Neural progenitor cell (in vitro differentiated cells): ENCODE measurements around the gene TXNDC17. TPM values are rescaled to one million over a fixed set of nuclear protein-coding genes. Genes with fewer than 3 reads are reported as not detected.

Source experiments
- DNase-seq: peaks from one replicate; pipeline ENCODE4 v3.0.0-alpha.2; 2016; ENCODE audit warnings: low spot score
- H2AFZ ChIP-seq: fragments of 200-600 bp; sonication (generic); replicated peaks from 2 replicates; pipeline ENCODE4 v1.6.1; 2016; ENCODE audit warnings: antibody characterized with exemption
- H3F3A ChIP-seq: fragments of 200-600 bp; sonication (generic); 2 replicates; pipeline ENCODE4 v1.6.1; 2016; ENCODE audit warnings: antibody characterized with exemption, low read depth
- H3K27ac ChIP-seq: fragments of 200-600 bp; sonication (generic); 2 replicates; pipeline ENCODE4 v1.5.1; 2016; ENCODE audit warnings: mild to moderate bottlenecking
- H3K27me3 ChIP-seq: fragments of 200-600 bp; sonication (generic); 2 replicates; pipeline ENCODE4 v1.6.1; 2016; ENCODE audit warnings: mild to moderate bottlenecking, moderate library complexity
- H3K36me3 ChIP-seq: fragments of 200-600 bp; sonication (generic); 2 replicates; pipeline ENCODE4 v1.5.1; 2016
- H3K4me1 ChIP-seq: fragments of 200-600 bp; sonication (generic); 2 replicates; pipeline ENCODE4 v1.6.1; 2016; ENCODE audit warnings: mixed run types
- H3K4me2 ChIP-seq: fragments of 200-600 bp; sonication (generic); 2 replicates; pipeline ENCODE4 v1.6.1; 2016
- H3K4me3 ChIP-seq: fragments of 200-600 bp; sonication (generic); 2 replicates; pipeline ENCODE4 v1.5.1; 2016
- H3K79me2 ChIP-seq: fragments of 200-600 bp; sonication (generic); 2 replicates; pipeline ENCODE4 v1.6.1; 2016; ENCODE audit warnings: low read depth
- H3K9ac ChIP-seq: fragments of 200-600 bp; sonication (generic); 2 replicates; pipeline ENCODE4 v1.6.1; 2016
- H3K9me3 ChIP-seq: fragments of 200-600 bp; sonication (generic); 2 replicates; pipeline ENCODE4 v1.5.1; 2016; ENCODE audit warnings: low read depth
- H4K20me1 ChIP-seq: fragments of 200-600 bp; sonication (generic); 2 replicates; pipeline ENCODE4 v1.6.1; 2016; ENCODE audit warnings: low read depth
- H3K27ac Mint-ChIP-seq: 3 replicates; pipeline ENCODE4 v1.8.0; 2021; ENCODE audit warnings: mixed read lengths
- H3K27me3 Mint-ChIP-seq: 2 replicates; pipeline ENCODE4 v1.8.0; 2022; ENCODE audit warnings: low read depth, mild to moderate bottlenecking, inconsistent platforms, moderate library complexity, mixed read lengths; ENCODE audit not compliant: insufficient read depth
- H3K36me3 Mint-ChIP-seq: 3 replicates; pipeline ENCODE4 v1.8.0; 2021; ENCODE audit warnings: mixed read lengths
- H3K4me1 Mint-ChIP-seq: 3 replicates; pipeline ENCODE4 v1.8.0; 2021; ENCODE audit warnings: mixed read lengths
- H3K4me3 Mint-ChIP-seq: 3 replicates; pipeline ENCODE4 v1.8.0; 2021; ENCODE audit warnings: mild to moderate bottlenecking, moderate library complexity, mixed read lengths
- H3K9me3 Mint-ChIP-seq: 3 replicates; pipeline ENCODE4 v1.8.0; 2020; ENCODE audit warnings: mixed read lengths
- CTCF ChIP-seq: fragments of 200-600 bp; sonication (generic); IDR thresholded peaks from 2 replicates; pipeline ENCODE4 v1.5.1; 2017; ENCODE audit warnings: antibody characterized with exemption, mild to moderate bottlenecking
- EZH2 ChIP-seq: fragments of 200-600 bp; sonication (generic); IDR thresholded peaks from 2 replicates; pipeline ENCODE4 v1.6.1; 2017; ENCODE audit warnings: antibody characterized with exemption, mild to moderate bottlenecking, moderate library complexity
- EZH2phosphoT487 ChIP-seq: fragments of 200-600 bp; sonication (generic); IDR thresholded peaks from 2 replicates; pipeline ENCODE4 v1.6.1; 2017; ENCODE audit warnings: antibody characterized with exemption
- total RNA-seq: library from RNA; depleted of rRNA; stranded (reverse); fragments of >200 nt; gene quantifications from 2 replicates; pipeline ENCODE4 v1.2.3, GENCODE V29; 2015; ENCODE audit warnings: low replicate concordance

Gene TXNDC17
- total RNA-seq, 1 donor from 2014 or later, result 175 TPM

- Histone ChIP-seq H4K20me1 (peaks cover 18% of the 10 kb centered on the region), H3K4me1 (peaks cover 11% of the 10 kb centered on the region), H3K9ac (peak overlapping the region; percentile 70), H3K4me2 (peak overlapping the region; percentile 95), H3K27ac (no peak overlapping the region), H3K4me3 (peak overlapping the region; percentile 75), H2AFZ (peak overlapping the region; percentile 78), H3K27me3 (no peaks in the 10 kb centered on the region), H3K9me3 (no peaks in the 10 kb centered on the region), H3F3A (peaks cover 37% of the 10 kb centered on the region), H3K79me2 (peaks cover 57% of the 10 kb centered on the region), H3K36me3 (peaks cover 8% of the 10 kb centered on the region)
- TF ChIP-seq EZH2phosphoT487, result peak; percentile 53
- no peak for TF ChIP-seq EZH2
- peak; percentile 72 for DNase-seq
- Mint-ChIP-seq H3K27ac (peak overlapping the region; percentile 90), H3K4me3 (peak overlapping the region; percentile 97), H3K36me3 (peaks cover 17% of the 10 kb centered on the region), H3K4me1 (peaks cover 27% of the 10 kb centered on the region), H3K27me3 (no peaks in the 10 kb centered on the region), H3K9me3 (no peaks in the 10 kb centered on the region)
These were observed 999 bp upstream of the TXNDC17 start for GRCh38 chr17:6639586-6640535.

- Histone ChIP-seq H3F3A (peaks cover 45% of the 10 kb centered on the region), H3K4me1 (peaks cover 11% of the 10 kb centered on the region), H4K20me1 (peaks cover 25% of the 10 kb centered on the region), H3K9ac (peak overlapping the region; percentile 16), H3K36me3 (peaks cover 8% of the 10 kb centered on the region), H2AFZ (peak overlapping the region; percentile 78), H3K27ac (peak overlapping the region; percentile 54), H3K79me2 (peaks cover 70% of the 10 kb centered on the region), H3K27me3 (no peaks in the 10 kb centered on the region), H3K4me2 (peak overlapping the region; percentile 95), H3K4me3 (peak overlapping the region; percentile 75), H3K9me3 (no peaks in the 10 kb centered on the region)
- H3K36me3 Mint-ChIP-seq, result peaks cover 10% of the 10 kb centered on the region
- H3K27ac Mint-ChIP-seq, result peak overlapping the region; percentile 62
- H3K4me3 Mint-ChIP-seq, result peak overlapping the region; percentile 97
- TF ChIP-seq CTCF (no peak), EZH2phosphoT487 (no peak), EZH2 (no peak)
- H3K9me3 Mint-ChIP-seq, result no peaks in the 10 kb centered on the region
- peaks cover 27% of the 10 kb centered on the region for H3K4me1 Mint-ChIP-seq
- peak; percentile 88 for DNase-seq
- no peaks in the 10 kb centered on the region for H3K27me3 Mint-ChIP-seq
These were observed 495 bp downstream of the TXNDC17 start for GRCh38 chr17:6641247-6641863.

- peaks cover 81% of the 10 kb centered on the region for H3K79me2 ChIP-seq
- H3K27me3 Mint-ChIP-seq, result no peaks in the 10 kb centered on the region
- TF ChIP-seq EZH2 (no peak), CTCF (no peak), EZH2phosphoT487 (no peak)
- peaks cover 45% of the 10 kb centered on the region for H3F3A ChIP-seq
- H2AFZ ChIP-seq, result no peak overlapping the region
- no peaks in the 10 kb centered on the region for H3K27me3 ChIP-seq
- H3K27ac ChIP-seq, result no peak overlapping the region
- H3K9me3 Mint-ChIP-seq, result no peaks in the 10 kb centered on the region
- H3K9ac ChIP-seq, result no peak overlapping the region
- H3K36me3 Mint-ChIP-seq, result peaks cover 7% of the 10 kb centered on the region
- H3K4me1 Mint-ChIP-seq, result peaks cover 27% of the 10 kb centered on the region
- H3K4me3 ChIP-seq, result peak overlapping the region; percentile 75
- H3K27ac Mint-ChIP-seq, result no peak overlapping the region
- peaks cover 8% of the 10 kb centered on the region for H3K36me3 ChIP-seq
- no peak for DNase-seq
- peak overlapping the region; percentile 12 for H3K4me3 Mint-ChIP-seq
- H3K4me2 ChIP-seq, result peak overlapping the region; percentile 95
- H3K4me1 ChIP-seq, result peaks cover 11% of the 10 kb centered on the region
- H3K9me3 ChIP-seq, result no peaks in the 10 kb centered on the region
- H4K20me1 ChIP-seq, result peaks cover 31% of the 10 kb centered on the region
These were observed 1.7 kb downstream of the TXNDC17 start for GRCh38 chr17:6642592-6642991.
